ENCODE measurements around the gene PDZRN3.

PDZRN3 gene

GRCh38 chr3:73624821-73625665 lies at the start of gene PDZRN3:
TSS of gene PDZRN3 (minus strand) at chr3:73624941.
- DNase-seq (ENCODE audit: low read depth in 1 of 2, low spot score in 1 of 2): no peak

- DNase-seq (ENCODE audit: low read depth in 1 of 2, low spot score in 1 of 2): no peak
Observed at GRCh38 chr3:73674280-73674679, 49.5 kb upstream of the PDZRN3 start.

GRCh38 chr3:73669260-73669659 lies 44.5 kb upstream of the PDZRN3 start:
- no peak for DNase-seq (ENCODE audit: low read depth in 1 of 2, low spot score in 1 of 2)

GRCh38 chr3:73668391-73668790 lies 43.6 kb upstream of the PDZRN3 start:
- DNase-seq (ENCODE audit: low read depth in 1 of 2, low spot score in 1 of 2): no peak

- DNase-seq (ENCODE audit: low read depth in 1 of 2, low spot score in 1 of 2): no peak
Observed at GRCh38 chr3:73667889-73668288, 43.1 kb upstream of the PDZRN3 start.

GRCh38 chr3:73665286-73665685 lies 40.5 kb upstream of the PDZRN3 start:
- DNase-seq (ENCODE audit: low read depth in 1 of 2, low spot score in 1 of 2): no peak

GRCh38 chr3:73664389-73664788 lies 39.6 kb upstream of the PDZRN3 start:
- no peak for DNase-seq (ENCODE audit: low read depth in 1 of 2, low spot score in 1 of 2)

- no peak for DNase-seq (ENCODE audit: low read depth in 1 of 2, low spot score in 1 of 2)
Observed at GRCh38 chr3:73663495-73663894, 38.8 kb upstream of the PDZRN3 start.

GRCh38 chr3:73661265-73661664 lies 36.5 kb upstream of the PDZRN3 start:
- DNase-seq (ENCODE audit: low read depth in 1 of 2, low spot score in 1 of 2): no peak

- no peak for DNase-seq (ENCODE audit: low read depth in 1 of 2, low spot score in 1 of 2)
Observed at GRCh38 chr3:73658227-73658626, 33.5 kb upstream of the PDZRN3 start.

GRCh38 chr3:73657186-73657585 lies 32.4 kb upstream of the PDZRN3 start:
- no peak for DNase-seq (ENCODE audit: low read depth in 1 of 2, low spot score in 1 of 2)

- no peak for DNase-seq (ENCODE audit: low read depth in 1 of 2, low spot score in 1 of 2)
Observed at GRCh38 chr3:73656241-73656890, 31.6 kb upstream of the PDZRN3 start.

GRCh38 chr3:73655197-73655596 lies 30.5 kb upstream of the PDZRN3 start:
- no peak for DNase-seq (ENCODE audit: low read depth in 1 of 2, low spot score in 1 of 2)

- DNase-seq (ENCODE audit: low read depth in 1 of 2, low spot score in 1 of 2): no peak
Observed at GRCh38 chr3:73653877-73654276, 29.1 kb upstream of the PDZRN3 start.

GRCh38 chr3:73653351-73653750 lies 28.6 kb upstream of the PDZRN3 start:
- no peak for DNase-seq (ENCODE audit: low read depth in 1 of 2, low spot score in 1 of 2)

- no peak for DNase-seq (ENCODE audit: low read depth in 1 of 2, low spot score in 1 of 2)
Observed at GRCh38 chr3:73652896-73653295, 28.2 kb upstream of the PDZRN3 start.

GRCh38 chr3:73637042-73637441 lies 12.3 kb upstream of the PDZRN3 start:
- DNase-seq (ENCODE audit: low read depth in 1 of 2, low spot score in 1 of 2): no peak

- no peak for DNase-seq (ENCODE audit: low read depth in 1 of 2, low spot score in 1 of 2)
Observed at GRCh38 chr3:73635254-73635653, 10.5 kb upstream of the PDZRN3 start.

GRCh38 chr3:73633916-73634344 lies 9.2 kb upstream of the PDZRN3 start:
- DNase-seq (ENCODE audit: low read depth in 1 of 2, low spot score in 1 of 2): no peak

GRCh38 chr3:73633453-73633852 lies 8.7 kb upstream of the PDZRN3 start:
- no peak for DNase-seq (ENCODE audit: low read depth in 1 of 2, low spot score in 1 of 2)

- no peak for DNase-seq (ENCODE audit: low read depth in 1 of 2, low spot score in 1 of 2)
Observed at GRCh38 chr3:73626106-73626505, 1.4 kb upstream of the PDZRN3 start.

- no peak for DNase-seq (ENCODE audit: low read depth in 1 of 2, low spot score in 1 of 2)
Observed at GRCh38 chr3:73624017-73624820, 522 bp downstream of the PDZRN3 start.
